CD14-positive monocyte (primary cell): ENCODE results near the gene PCDHA2. TPM values are rescaled to one million over a fixed set of nuclear protein-coding genes. Genes with fewer than 3 reads are reported as not detected.

ENCODE experiments used
- DNase-seq, 3 donors: peaks; one replicate each; pipeline ENCODE4 v3.0.0-alpha.2; 2011 to 2022
- H2AFZ ChIP-seq: 2 replicates; pipeline ENCODE4 v1.6.0; 2012; ENCODE audit warnings: mild to moderate bottlenecking, low read depth, low read length, inconsistent platforms; ENCODE audit not compliant: insufficient read depth, poor library complexity, severe bottlenecking
- H3K27ac ChIP-seq, 2 donors: 1 replicate in 1 of 2; 2 replicates in 1 of 2; pipeline ENCODE4 v1.5.1; 2012 to 2013; ENCODE audit warnings: low read length in 2 of 2, control low read depth in 1 of 2, inconsistent platforms in 1 of 2, low read depth in 1 of 2, mild to moderate bottlenecking in 1 of 2
- H3K27me3 ChIP-seq, 2 donors: one replicate each; pipeline versions ENCODE4 v1.6.0 to v1.6.1; 2011 to 2013; ENCODE audit warnings: low read length in 2 of 2; ENCODE audit not compliant: control insufficient read depth in 2 of 2, insufficient read depth in 2 of 2
- H3K36me3 ChIP-seq, 2 donors: replicated peaks in 1 of 2; 1 replicate in 1 of 2; 2 replicates in 1 of 2; pipeline versions ENCODE4 v1.5.1 to v1.6.1; 2012 to 2013; ENCODE audit warnings: low read length in 2 of 2, control low read depth in 1 of 2, inconsistent platforms in 1 of 2, mild to moderate bottlenecking in 1 of 2; ENCODE audit not compliant: insufficient read depth in 2 of 2, control insufficient read depth in 1 of 2
- H3K4me1 ChIP-seq, 2 donors: 1 replicate in 1 of 2; 2 replicates in 1 of 2; pipeline versions ENCODE4 v1.5.1 to v1.6.1; 2012 to 2013; ENCODE audit warnings: low read length in 2 of 2, control low read depth in 1 of 2, inconsistent platforms in 1 of 2, mild to moderate bottlenecking in 1 of 2, moderate library complexity in 1 of 2; ENCODE audit not compliant: insufficient read depth in 2 of 2, control insufficient read depth in 1 of 2
- H3K4me2 ChIP-seq: replicated peaks from 2 replicates; pipeline ENCODE3; 2012; ENCODE audit warnings: low read length, moderate library complexity, mild to moderate bottlenecking; ENCODE audit not compliant: poor library complexity, severe bottlenecking; ENCODE audit errors: extremely low read depth
- H3K4me3 ChIP-seq, 3 experiments: fragments of 200-600 bp in 1 of 3; sonication (generic) in 1 of 3; replicated peaks in 1 of 3; 1 replicate in 2 of 3; 2 replicates in 1 of 3; pipeline ENCODE4 v1.5.1; 2011 to 2013; ENCODE audit warnings: low read length in 3 of 3, mild to moderate bottlenecking in 3 of 3, control low read depth in 2 of 3, low read depth in 2 of 3, inconsistent platforms in 1 of 3, moderate library complexity in 1 of 3
- H3K79me2 ChIP-seq: 2 replicates; pipeline ENCODE4 v1.6.0; 2012; ENCODE audit warnings: mild to moderate bottlenecking, control low read depth, inconsistent platforms, low read length, moderate library complexity; ENCODE audit not compliant: insufficient read depth
- H3K9ac ChIP-seq: 2 replicates; pipeline ENCODE4 v1.6.0; 2017; ENCODE audit warnings: low read length, mild to moderate bottlenecking; ENCODE audit not compliant: insufficient read depth, poor library complexity, severe bottlenecking
- H3K9me3 ChIP-seq, 2 donors: replicated peaks in 1 of 2; 1 replicate in 1 of 2; 2 replicates in 1 of 2; pipeline versions ENCODE4 v1.5.1 to v1.6.1; 2012 to 2013; ENCODE audit warnings: low read length in 2 of 2, control low read depth in 1 of 2; ENCODE audit not compliant: control insufficient read depth in 1 of 2, insufficient read depth in 1 of 2
- H4K20me1 ChIP-seq: 2 replicates; pipeline ENCODE4 v1.6.0; 2012; ENCODE audit warnings: mild to moderate bottlenecking, low read length, control low read depth, moderate library complexity; ENCODE audit not compliant: insufficient read depth
- H3K27ac Mint-ChIP-seq, 7 donors: one replicate each; pipeline ENCODE4 v1.8.0; 2020; ENCODE audit warnings: mild to moderate bottlenecking in 7 of 7, mixed read lengths in 7 of 7, moderate library complexity in 6 of 7, inconsistent platforms in 2 of 7
- H3K27me3 Mint-ChIP-seq, 3 donors: one replicate each; pipeline ENCODE4 v1.8.0; 2021 to 2022; ENCODE audit warnings: low read depth in 3 of 3, mild to moderate bottlenecking in 3 of 3, mixed read lengths in 3 of 3, moderate library complexity in 3 of 3, inconsistent platforms in 1 of 3
- H3K36me3 Mint-ChIP-seq, 2 donors: one replicate each; pipeline ENCODE4 v1.8.0; 2020; ENCODE audit warnings: mixed read lengths in 2 of 2, inconsistent platforms in 1 of 2, mild to moderate bottlenecking in 1 of 2
- H3K4me1 Mint-ChIP-seq: one replicate; pipeline ENCODE4 v1.8.0; 2020; ENCODE audit warnings: mild to moderate bottlenecking, mixed read lengths
- H3K4me3 Mint-ChIP-seq, 2 donors: one replicate each; pipeline ENCODE4 v1.8.0; 2020; ENCODE audit warnings: mild to moderate bottlenecking in 2 of 2, mixed read lengths in 2 of 2, moderate library complexity in 1 of 2
- H3K9me3 Mint-ChIP-seq, 7 donors: one replicate each; pipeline ENCODE4 v1.8.0; 2020 to 2022; ENCODE audit warnings: mixed read lengths in 7 of 7, mild to moderate bottlenecking in 6 of 7, moderate library complexity in 6 of 7, inconsistent platforms in 2 of 7
- WGBS: methylation state at CpG from one replicate; pipeline ENCODE4 v1.1.5; 2013; ENCODE audit warnings: missing lambda C conversion rate; ENCODE audit not compliant: insufficient coverage; 5-methylcytosine and 5-hydroxymethylcytosine counted together
- intact Hi-C, 2 donors: fragments of 100-400 bp; cut with micrococcal nuclease; formaldehyde crosslinking; loops; one replicate each; pipeline versions ENCODE4 v1.15.0 to v1.15.1; 2023
- polyA minus RNA-seq: library from RNA; depleted of rRNA, polyadenylated mRNA; stranded (reverse); fragments of >200 nt; gene quantifications from 2 replicates; pipeline ENCODE4 v1.2.3, GENCODE V29; 2012
- polyA plus RNA-seq, 3 donors: library from polyadenylated mRNA; depleted of rRNA in 1 of 3; unstranded in 2 of 3; stranded (reverse) in 1 of 3; fragments of 300-500 nt in 2 of 3; fragments of >200 nt in 1 of 3; fragmentation: Illumina TruSeq in 2 of 3; gene quantifications; 1 replicate in 2 of 3; 2 replicates in 1 of 3; pipeline ENCODE4 v1.2.3, GENCODE V29; 2012 to 2021
- total RNA-seq, 12 experiments: library from RNA in 1 of 12; stranded (reverse) in 1 of 12; fragments of 120-200 nt in 1 of 12; gene quantifications; one replicate each; pipeline ENCODE4 v1.2.4 and lab custom pipeline; 2013 to 2026; ENCODE audit warnings: mixed read lengths in 6 of 12, inconsistent platforms in 1 of 12
- TF ChIP-seq, protein P1 (sequence below): fragments of 200-600 bp; IDR thresholded peaks from one replicate; pipeline ENCODE4 v1.8.0; 2022; ENCODE audit warnings: antibody characterized with exemption, mild to moderate bottlenecking

Gene PCDHA2
- not detected for total RNA-seq (2013)
- polyA plus RNA-seq = not detected
- under 0.01 TPM in 1 of 2 replicates, not detected in the other for polyA minus RNA-seq
- 0 to 1.9 (median 0.03) reads per million in 11 experiments for total RNA-seq (lab: John Stamatoyannopoulos, UW)

DNA sequence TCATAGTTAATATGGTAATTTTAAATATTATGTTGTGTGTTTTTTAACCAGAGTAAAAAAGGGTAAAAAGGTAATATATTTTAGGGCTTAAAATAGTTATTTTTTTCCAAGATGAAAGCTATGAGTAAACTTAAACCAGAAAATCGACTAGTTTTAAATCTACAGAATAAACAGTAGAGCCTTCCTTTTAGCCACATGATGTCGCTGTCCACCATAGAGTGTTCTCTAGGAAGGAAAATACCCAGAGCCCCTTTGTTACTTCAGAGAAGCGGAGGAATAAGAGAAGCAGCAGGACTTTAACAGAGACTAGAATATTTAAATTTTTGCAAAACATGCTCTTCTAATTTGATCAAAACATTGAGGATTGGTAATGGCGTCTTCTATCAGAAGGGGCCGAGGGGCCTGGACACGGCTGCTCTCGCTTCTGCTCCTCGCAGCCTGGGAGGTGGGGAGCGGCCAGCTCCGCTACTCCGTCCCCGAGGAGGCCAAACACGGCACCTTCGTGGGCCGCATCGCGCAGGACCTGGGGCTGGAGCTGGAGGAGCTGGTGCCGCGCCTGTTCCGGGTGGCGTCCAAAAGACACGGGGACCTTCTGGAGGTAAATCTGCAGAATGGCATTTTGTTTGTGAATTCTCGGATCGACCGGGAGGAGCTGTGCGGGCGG, at the start of gene PCDHA2:
Gene PCDHA2 (plus strand): TSS at position 258 of the 664 bp plus-strand sequence.
- Histone ChIP-seq H3K79me2 (no peaks in the 10 kb centered on the region), H2AFZ (no peak within 1 kb of the TSS), H3K27ac (no peak within 1 kb of the TSS), H3K4me2 (no peak within 1 kb of the TSS), H3K9ac (no peak within 1 kb of the TSS), H3K4me1 (peaks cover 0 to 6% of the 10 kb centered on the region in 2 donors), H3K4me3 (no peak within 1 kb of the TSS), H3K36me3 (no peaks in the 10 kb centered on the region), H3K27me3 (peaks cover 3 to 25% of the 10 kb centered on the region in 2 donors), H3K9me3 (peaks cover 30 to 77% of the 10 kb centered on the region in 2 donors), H4K20me1 (no peaks in the 10 kb centered on the region)
- DNase-seq = no peak
- intact Hi-C loops = no loop called here
- no peak within 1 kb of the TSS for H3K27ac Mint-ChIP-seq
- peaks cover 26 to 69% (median 48%) of the 10 kb centered on the region in 7 donors for H3K9me3 Mint-ChIP-seq
- peaks cover 5 to 19% (median 14%) of the 10 kb centered on the region in 3 donors for H3K27me3 Mint-ChIP-seq
- peaks cover 0 to 1% of the 10 kb centered on the region in 2 donors for H3K36me3 Mint-ChIP-seq
- TF ChIP-seq, protein P1, sequence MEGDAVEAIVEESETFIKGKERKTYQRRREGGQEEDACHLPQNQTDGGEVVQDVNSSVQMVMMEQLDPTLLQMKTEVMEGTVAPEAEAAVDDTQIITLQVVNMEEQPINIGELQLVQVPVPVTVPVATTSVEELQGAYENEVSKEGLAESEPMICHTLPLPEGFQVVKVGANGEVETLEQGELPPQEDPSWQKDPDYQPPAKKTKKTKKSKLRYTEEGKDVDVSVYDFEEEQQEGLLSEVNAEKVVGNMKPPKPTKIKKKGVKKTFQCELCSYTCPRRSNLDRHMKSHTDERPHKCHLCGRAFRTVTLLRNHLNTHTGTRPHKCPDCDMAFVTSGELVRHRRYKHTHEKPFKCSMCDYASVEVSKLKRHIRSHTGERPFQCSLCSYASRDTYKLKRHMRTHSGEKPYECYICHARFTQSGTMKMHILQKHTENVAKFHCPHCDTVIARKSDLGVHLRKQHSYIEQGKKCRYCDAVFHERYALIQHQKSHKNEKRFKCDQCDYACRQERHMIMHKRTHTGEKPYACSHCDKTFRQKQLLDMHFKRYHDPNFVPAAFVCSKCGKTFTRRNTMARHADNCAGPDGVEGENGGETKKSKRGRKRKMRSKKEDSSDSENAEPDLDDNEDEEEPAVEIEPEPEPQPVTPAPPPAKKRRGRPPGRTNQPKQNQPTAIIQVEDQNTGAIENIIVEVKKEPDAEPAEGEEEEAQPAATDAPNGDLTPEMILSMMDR = no peak
- 24% methylated on average over 24 of the region's 27 CpGs for WGBS
- H3K4me3 Mint-ChIP-seq = peak within 1 kb of the TSS in 1 of 2 donors; percentile 39
- no peaks in the 10 kb centered on the region for H3K4me1 Mint-ChIP-seq

DNA sequence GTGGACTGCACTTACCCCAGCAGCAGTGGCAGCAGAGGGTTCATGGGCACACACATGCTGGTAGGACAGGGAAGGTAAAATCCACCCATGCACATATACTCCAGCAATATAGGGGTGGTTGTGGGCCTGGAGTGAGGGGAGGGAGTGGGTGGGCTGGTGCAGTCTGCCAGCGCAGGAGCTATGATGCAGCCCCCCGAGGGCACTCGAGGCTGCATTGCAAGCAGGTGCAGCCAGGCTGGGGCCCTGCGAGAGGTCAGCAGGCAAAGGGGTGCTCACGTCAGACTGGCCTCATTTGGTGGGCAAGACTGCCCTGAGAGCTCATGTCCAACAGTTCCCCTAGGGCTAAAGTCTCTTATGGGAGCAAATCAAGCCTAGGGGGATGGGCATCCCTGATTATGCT, 41.1 kb upstream of the PCDHA2 start:
- Mint-ChIP-seq H3K36me3 (no peaks in the 10 kb centered on the region), H3K9me3 (peaks cover 46 to 79% (median 66%) of the 10 kb centered on the region in 7 donors), H3K4me3 (no peak overlapping the region), H3K27me3 (peaks cover 3 to 6% (median 4%) of the 10 kb centered on the region in 3 donors), H3K27ac (peak overlapping the region in 1 of 7 donors; percentile 11), H3K4me1 (no peaks in the 10 kb centered on the region)
- no peak overlapping the region for H2AFZ ChIP-seq
- no peak overlapping the region for H3K4me3 ChIP-seq
- TF ChIP-seq, protein P1 = no peak
- no peak overlapping the region for H3K4me2 ChIP-seq
- no peaks in the 10 kb centered on the region for H4K20me1 ChIP-seq
- peaks cover 29 to 76% of the 10 kb centered on the region in 2 donors for H3K9me3 ChIP-seq
- no peaks in the 10 kb centered on the region for H3K27me3 ChIP-seq
- no peak for DNase-seq
- no peak overlapping the region for H3K9ac ChIP-seq
- no peak overlapping the region for H3K27ac ChIP-seq
- no peaks in the 10 kb centered on the region for H3K36me3 ChIP-seq
- intact Hi-C loops = no loop called here
- no peaks in the 10 kb centered on the region for H3K4me1 ChIP-seq
- 83% methylated on average over 5 of the region's 5 CpGs for WGBS
- H3K79me2 ChIP-seq = no peaks in the 10 kb centered on the region
